ENCODE measurements around the gene ARL4D.

The ARL4D gene

GRCh38 chr17:43402078-43402477 lies 3.3 kb downstream of the ARL4D start:
- Histone ChIP-seq H3K27ac (ENCODE audit: low read length) (no peak overlapping the region), H3K36me3 (ENCODE audit: control insufficient read depth, low read depth, low read length) (no peaks in the 10 kb centered on the region), H3K9ac (ENCODE audit: low read length) (no peak overlapping the region), H3K4me1 (ENCODE audit: control insufficient read depth, low read depth, low read length) (no peaks in the 10 kb centered on the region), H3K27me3 (ENCODE audit: control insufficient read depth, insufficient read depth, low read length) (no peaks in the 10 kb centered on the region), H3K9me3 (ENCODE audit: control insufficient read depth, low read depth, low read length) (no peaks in the 10 kb centered on the region), H3K4me3 (ENCODE audit: low read length) (no peak overlapping the region)

GRCh38 chr17:43402567-43402966 lies 3.8 kb downstream of the ARL4D start:
- H3K4me1 ChIP-seq (ENCODE audit: control insufficient read depth, low read depth, low read length) = peaks cover 4% of the 10 kb centered on the region

GRCh38 chr17:43403846-43404245 lies 5.1 kb downstream of the ARL4D start:
- H3K27ac ChIP-seq (ENCODE audit: low read length) = no peak overlapping the region

More at GRCh38 chr17:43402567-43402966, 3.8 kb downstream of the ARL4D start:
- Histone ChIP-seq H3K27ac (ENCODE audit: low read length) (no peak overlapping the region), H3K36me3 (ENCODE audit: control insufficient read depth, low read depth, low read length) (no peaks in the 10 kb centered on the region), H3K9me3 (ENCODE audit: control insufficient read depth, low read depth, low read length) (no peaks in the 10 kb centered on the region), H3K9ac (ENCODE audit: low read length) (no peak overlapping the region), H3K27me3 (ENCODE audit: control insufficient read depth, insufficient read depth, low read length) (no peaks in the 10 kb centered on the region), H3K4me3 (ENCODE audit: low read length) (no peak overlapping the region)

GRCh38 chr17:43405861-43406260 lies 7.1 kb downstream of the ARL4D start:
- H3K4me3 ChIP-seq (ENCODE audit: low read length) = no peak overlapping the region
- no peaks in the 10 kb centered on the region for H3K36me3 ChIP-seq (ENCODE audit: control insufficient read depth, low read depth, low read length)
- no peak overlapping the region for H3K27ac ChIP-seq (ENCODE audit: low read length)
- H3K4me1 ChIP-seq (ENCODE audit: control insufficient read depth, low read depth, low read length) = peaks cover 4% of the 10 kb centered on the region
- no peaks in the 10 kb centered on the region for H3K9me3 ChIP-seq (ENCODE audit: control insufficient read depth, low read depth, low read length)
- no peak overlapping the region for H3K9ac ChIP-seq (ENCODE audit: low read length)
- no peaks in the 10 kb centered on the region for H3K27me3 ChIP-seq (ENCODE audit: control insufficient read depth, insufficient read depth, low read length)

More at GRCh38 chr17:43403846-43404245, 5.1 kb downstream of the ARL4D start:
- no peaks in the 10 kb centered on the region for H3K36me3 ChIP-seq (ENCODE audit: control insufficient read depth, low read depth, low read length)
- H3K27me3 ChIP-seq (ENCODE audit: control insufficient read depth, insufficient read depth, low read length) = no peaks in the 10 kb centered on the region
- no peak overlapping the region for H3K4me3 ChIP-seq (ENCODE audit: low read length)
- peaks cover 4% of the 10 kb centered on the region for H3K4me1 ChIP-seq (ENCODE audit: control insufficient read depth, low read depth, low read length)
- H3K9ac ChIP-seq (ENCODE audit: low read length) = no peak overlapping the region
- H3K9me3 ChIP-seq (ENCODE audit: control insufficient read depth, low read depth, low read length) = no peaks in the 10 kb centered on the region

GRCh38 chr17:43406676-43407645 lies 8.2 kb downstream of the ARL4D start:
- Histone ChIP-seq H3K27ac (ENCODE audit: low read length) (no peak overlapping the region), H3K4me1 (ENCODE audit: control insufficient read depth, low read depth, low read length) (peaks cover 4% of the 10 kb centered on the region), H3K27me3 (ENCODE audit: control insufficient read depth, insufficient read depth, low read length) (no peaks in the 10 kb centered on the region), H3K9ac (ENCODE audit: low read length) (no peak overlapping the region), H3K9me3 (ENCODE audit: control insufficient read depth, low read depth, low read length) (no peaks in the 10 kb centered on the region), H3K4me3 (ENCODE audit: low read length) (no peak overlapping the region), H3K36me3 (ENCODE audit: control insufficient read depth, low read depth, low read length) (no peaks in the 10 kb centered on the region)

GRCh38 chr17:43409131-43409530 lies 10.3 kb downstream of the ARL4D start:
- Histone ChIP-seq H3K27ac (ENCODE audit: low read length) (no peak overlapping the region), H3K4me3 (ENCODE audit: low read length) (no peak overlapping the region), H3K9ac (ENCODE audit: low read length) (no peak overlapping the region), H3K4me1 (ENCODE audit: control insufficient read depth, low read depth, low read length) (peaks cover 4% of the 10 kb centered on the region), H3K9me3 (ENCODE audit: control insufficient read depth, low read depth, low read length) (no peaks in the 10 kb centered on the region), H3K36me3 (ENCODE audit: control insufficient read depth, low read depth, low read length) (no peaks in the 10 kb centered on the region), H3K27me3 (ENCODE audit: control insufficient read depth, insufficient read depth, low read length) (no peaks in the 10 kb centered on the region)

- H3K36me3 ChIP-seq (ENCODE audit: control insufficient read depth, low read depth, low read length) = no peaks in the 10 kb centered on the region
- no peak overlapping the region for H3K27ac ChIP-seq (ENCODE audit: low read length)
- H3K9ac ChIP-seq (ENCODE audit: low read length) = no peak overlapping the region
- peaks cover 4% of the 10 kb centered on the region for H3K4me1 ChIP-seq (ENCODE audit: control insufficient read depth, low read depth, low read length)
- no peaks in the 10 kb centered on the region for H3K27me3 ChIP-seq (ENCODE audit: control insufficient read depth, insufficient read depth, low read length)
- H3K9me3 ChIP-seq (ENCODE audit: control insufficient read depth, low read depth, low read length) = no peaks in the 10 kb centered on the region
- H3K4me3 ChIP-seq (ENCODE audit: low read length) = no peak overlapping the region
Observed at GRCh38 chr17:43410557-43411368, 12.0 kb downstream of the ARL4D start.

- H3K9ac ChIP-seq (ENCODE audit: low read length) = no peak overlapping the region
Observed at GRCh38 chr17:43411369-43411677, 12.5 kb downstream of the ARL4D start.

GRCh38 chr17:43411749-43412148 lies 13.0 kb downstream of the ARL4D start:
- no peaks in the 10 kb centered on the region for H3K36me3 ChIP-seq (ENCODE audit: control insufficient read depth, low read depth, low read length)
- H3K27ac ChIP-seq (ENCODE audit: low read length) = no peak overlapping the region
- H3K27me3 ChIP-seq (ENCODE audit: control insufficient read depth, insufficient read depth, low read length) = no peaks in the 10 kb centered on the region

More at GRCh38 chr17:43411369-43411677, 12.5 kb downstream of the ARL4D start:
- Histone ChIP-seq H3K36me3 (ENCODE audit: control insufficient read depth, low read depth, low read length) (no peaks in the 10 kb centered on the region), H3K9me3 (ENCODE audit: control insufficient read depth, low read depth, low read length) (no peaks in the 10 kb centered on the region), H3K27ac (ENCODE audit: low read length) (no peak overlapping the region), H3K27me3 (ENCODE audit: control insufficient read depth, insufficient read depth, low read length) (no peaks in the 10 kb centered on the region), H3K4me3 (ENCODE audit: low read length) (no peak overlapping the region), H3K4me1 (ENCODE audit: control insufficient read depth, low read depth, low read length) (peaks cover 4% of the 10 kb centered on the region)

GRCh38 chr17:43412166-43412565 lies 13.4 kb downstream of the ARL4D start:
- H3K9me3 ChIP-seq (ENCODE audit: control insufficient read depth, low read depth, low read length) = no peaks in the 10 kb centered on the region
- no peak overlapping the region for H3K9ac ChIP-seq (ENCODE audit: low read length)
- no peaks in the 10 kb centered on the region for H3K36me3 ChIP-seq (ENCODE audit: control insufficient read depth, low read depth, low read length)
- no peaks in the 10 kb centered on the region for H3K27me3 ChIP-seq (ENCODE audit: control insufficient read depth, insufficient read depth, low read length)
- no peak overlapping the region for H3K27ac ChIP-seq (ENCODE audit: low read length)
- H3K4me1 ChIP-seq (ENCODE audit: control insufficient read depth, low read depth, low read length) = peaks cover 3% of the 10 kb centered on the region
- H3K4me3 ChIP-seq (ENCODE audit: low read length) = no peak overlapping the region

More at GRCh38 chr17:43411749-43412148, 13.0 kb downstream of the ARL4D start:
- H3K4me1 ChIP-seq (ENCODE audit: control insufficient read depth, low read depth, low read length) = peaks cover 4% of the 10 kb centered on the region
- H3K9ac ChIP-seq (ENCODE audit: low read length) = no peak overlapping the region
- H3K9me3 ChIP-seq (ENCODE audit: control insufficient read depth, low read depth, low read length) = no peaks in the 10 kb centered on the region
- H3K4me3 ChIP-seq (ENCODE audit: low read length) = no peak overlapping the region

GRCh38 chr17:43416998-43417890 lies 18.5 kb downstream of the ARL4D start:
- no peak overlapping the region for H3K9ac ChIP-seq (ENCODE audit: low read length)
- no peak overlapping the region for H3K27ac ChIP-seq (ENCODE audit: low read length)
- no peaks in the 10 kb centered on the region for H3K9me3 ChIP-seq (ENCODE audit: control insufficient read depth, low read depth, low read length)

More at GRCh38 chr17:43416998-43417890, 18.5 kb downstream of the ARL4D start:
- Histone ChIP-seq H3K4me3 (ENCODE audit: low read length) (no peak overlapping the region), H3K27me3 (ENCODE audit: control insufficient read depth, insufficient read depth, low read length) (no peaks in the 10 kb centered on the region), H3K4me1 (ENCODE audit: control insufficient read depth, low read depth, low read length) (no peaks in the 10 kb centered on the region), H3K36me3 (ENCODE audit: control insufficient read depth, low read depth, low read length) (no peaks in the 10 kb centered on the region)
